ENCODE results near the gene CPS1. TPM values are rescaled to one million over a fixed set of nuclear protein-coding genes. Genes with fewer than 3 reads are reported as not detected.

CPS1 gene
- 10 to 100 TPM; 12.5 to 31.2 TPM for total RNA-seq
- 33.4 TPM for polyA plus RNA-seq (2013, experiment 1 of 2)
- 34.9 TPM for polyA plus RNA-seq (2013, experiment 2 of 2)
- long read RNA-seq, experiment 1, full-length matches to known transcripts, result 1 of 7 reads
- long read RNA-seq, experiment 1, partial matches to known transcripts, result 1 of 7 reads
- long read RNA-seq, experiment 1, other reads (novel, unspliced or antisense), result 5 of 7 reads
- long read RNA-seq, experiment 2, full-length matches to known transcripts, result 6 of 25 reads
- long read RNA-seq, experiment 2, partial matches to known transcripts, result 7 of 25 reads
- long read RNA-seq, experiment 2, other reads (novel, unspliced or antisense), result 12 of 25 reads
- long read RNA-seq, experiment 3, full-length matches to known transcripts, result 4 of 20 reads
- long read RNA-seq, experiment 3, partial matches to known transcripts, result 4 of 20 reads
- long read RNA-seq, experiment 3, other reads (novel, unspliced or antisense), result 12 of 20 reads
- long read RNA-seq, experiment 4, partial matches to known transcripts, result 1 of 1 reads
- long read RNA-seq, experiment 4, other reads (novel, unspliced or antisense), result 0 of 1 reads

- peaks cover 3% of the 10 kb centered on the region for H3K4me1 Mint-ChIP-seq
- DNase-seq, result no peak
- Histone ChIP-seq H3K4me1 (ENCODE audit: control insufficient read depth, insufficient read depth, low read length) (no peaks in the 10 kb centered on the region), H3K9me3 (ENCODE audit: control insufficient read depth, low read length) (no peaks in the 10 kb centered on the region), H3K27me3 (ENCODE audit: control insufficient read depth, insufficient read depth, low read length, poor library complexity, severe bottlenecking) (no peaks in the 10 kb centered on the region), H3K9ac (ENCODE audit: extremely low read depth, low read length, poor library complexity, severe bottlenecking) (no peak within 1 kb of the TSS), H3K36me3 (ENCODE audit: control insufficient read depth, insufficient read depth, low read length) (no peaks in the 10 kb centered on the region), H3K27ac (ENCODE audit: low read depth, low read length) (no peak within 1 kb of the TSS), H3K4me3 (ENCODE audit: low read length) (no peak within 1 kb of the TSS)
- H3K4me3 Mint-ChIP-seq, result no peak within 1 kb of the TSS
- no peak for TF ChIP-seq CTCF (conservative IDR thresholded peaks at IDR 0.05)
- no peaks in the 10 kb centered on the region for H3K9me3 Mint-ChIP-seq
- WGBS, 2 experiments (ENCODE audit: insufficient coverage in 1 of 2, insufficient read length in 1 of 2), result 96 to 100% methylated on average over 1 to 2 of the region's 2 CpGs
- no peak within 1 kb of the TSS for H3K27ac Mint-ChIP-seq
- H3K36me3 Mint-ChIP-seq (ENCODE audit: low read depth), result no peaks in the 10 kb centered on the region
- H3K27me3 Mint-ChIP-seq (ENCODE audit: insufficient read depth), result no peaks in the 10 kb centered on the region
Measured at GRCh38 chr2:210556329-210556980, at the start of gene CPS1. CPS1 (plus strand) TSS chr2:210556599; CDS start chr2:210556734, 135 bp downstream.

GRCh38 chr2:210515911-210516310 is 40.5 kb upstream of the CPS1 start:
- H3K27ac Mint-ChIP-seq, result no peak overlapping the region
- WGBS, 2 experiments (ENCODE audit: insufficient coverage in 1 of 2, insufficient read length in 1 of 2), result 45 to 46% methylated on average over 2 of the region's 2 CpGs
- no peak for DNase-seq
- Histone ChIP-seq H3K9me3 (ENCODE audit: control insufficient read depth, low read length) (no peaks in the 10 kb centered on the region), H3K4me1 (ENCODE audit: control insufficient read depth, insufficient read depth, low read length) (no peaks in the 10 kb centered on the region), H3K4me3 (ENCODE audit: low read length) (no peak overlapping the region), H3K9ac (ENCODE audit: extremely low read depth, low read length, poor library complexity, severe bottlenecking) (no peak overlapping the region), H3K27ac (ENCODE audit: low read depth, low read length) (no peak overlapping the region), H3K36me3 (ENCODE audit: control insufficient read depth, insufficient read depth, low read length) (no peaks in the 10 kb centered on the region), H3K27me3 (ENCODE audit: control insufficient read depth, insufficient read depth, low read length, poor library complexity, severe bottlenecking) (no peaks in the 10 kb centered on the region)
- no peak for TF ChIP-seq CTCF (conservative IDR thresholded peaks at IDR 0.05)
- H3K4me1 Mint-ChIP-seq, result no peaks in the 10 kb centered on the region
- H3K27me3 Mint-ChIP-seq (ENCODE audit: insufficient read depth), result no peaks in the 10 kb centered on the region
- no peaks in the 10 kb centered on the region for H3K36me3 Mint-ChIP-seq (ENCODE audit: low read depth)
- peaks cover 8% of the 10 kb centered on the region for H3K9me3 Mint-ChIP-seq
- no peak overlapping the region for H3K4me3 Mint-ChIP-seq

DNA sequence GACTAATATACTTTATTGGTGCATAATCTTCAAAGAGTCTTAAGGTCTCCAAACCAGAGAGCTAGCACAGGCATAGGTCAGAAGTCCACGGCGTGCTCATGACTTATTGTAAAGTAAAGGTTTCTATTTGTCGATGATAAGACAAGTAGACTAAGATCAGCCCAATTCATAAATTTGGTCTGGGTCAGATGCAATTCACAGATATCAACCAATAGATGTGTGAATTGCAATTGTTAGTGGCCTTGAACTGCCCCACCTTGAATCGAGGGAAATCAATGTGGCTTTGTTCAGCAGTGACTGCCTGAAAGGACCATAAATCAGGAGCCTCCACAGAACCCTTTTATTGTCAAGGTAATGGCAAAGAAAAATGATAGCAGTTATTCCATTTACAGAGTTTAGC is 39.1 kb upstream of the CPS1 start:
- DNase-seq, result no peak
- Histone ChIP-seq H3K27ac (ENCODE audit: low read depth, low read length) (no peak overlapping the region), H3K9me3 (ENCODE audit: control insufficient read depth, low read length) (no peaks in the 10 kb centered on the region), H3K4me1 (ENCODE audit: control insufficient read depth, insufficient read depth, low read length) (no peaks in the 10 kb centered on the region), H3K27me3 (ENCODE audit: control insufficient read depth, insufficient read depth, low read length, poor library complexity, severe bottlenecking) (no peaks in the 10 kb centered on the region), H3K4me3 (ENCODE audit: low read length) (no peak overlapping the region), H3K9ac (ENCODE audit: extremely low read depth, low read length, poor library complexity, severe bottlenecking) (no peak overlapping the region), H3K36me3 (ENCODE audit: control insufficient read depth, insufficient read depth, low read length) (no peaks in the 10 kb centered on the region)
- H3K4me1 Mint-ChIP-seq, result no peaks in the 10 kb centered on the region
- H3K27ac Mint-ChIP-seq, result no peak overlapping the region
- H3K36me3 Mint-ChIP-seq (ENCODE audit: low read depth), result no peaks in the 10 kb centered on the region
- no peak for TF ChIP-seq CTCF (conservative IDR thresholded peaks at IDR 0.05)
- no peaks in the 10 kb centered on the region for H3K27me3 Mint-ChIP-seq (ENCODE audit: insufficient read depth)
- peaks cover 5% of the 10 kb centered on the region for H3K9me3 Mint-ChIP-seq
- WGBS, 2 experiments (ENCODE audit: insufficient coverage in 1 of 2, insufficient read length in 1 of 2), result 95 to 100% methylated on average over 3 to 4 of the region's 4 CpGs
- H3K4me3 Mint-ChIP-seq, result no peak overlapping the region

Data from endodermal cell (in vitro differentiated cells).